Hematopoietic multipotent progenitor cell treated with erythropoietin and hydrocortisone succinate and interleukin-3 and kit ligand, for 4 days (in vitro differentiated cells): ENCODE results near the gene CTSO.
A peak's percentile ranks its signal among the peaks of the same experiment; 100 is the strongest.

Experiments used
- DNase-seq: peaks from one replicate; pipeline ENCODE4 v3.0.0-alpha.2; 2015

Gene CTSO

GRCh38 chr4:155953151-155954117 is at the start of gene CTSO:
Gene CTSO (minus strand): TSS chr4:155953866. CDS start chr4:155953847, 19 bp downstream.
- peak; percentile 91 for DNase-seq

GRCh38 chr4:156000491-156000890 is 46.8 kb upstream of the CTSO start:
- DNase-seq: no peak

DNA sequence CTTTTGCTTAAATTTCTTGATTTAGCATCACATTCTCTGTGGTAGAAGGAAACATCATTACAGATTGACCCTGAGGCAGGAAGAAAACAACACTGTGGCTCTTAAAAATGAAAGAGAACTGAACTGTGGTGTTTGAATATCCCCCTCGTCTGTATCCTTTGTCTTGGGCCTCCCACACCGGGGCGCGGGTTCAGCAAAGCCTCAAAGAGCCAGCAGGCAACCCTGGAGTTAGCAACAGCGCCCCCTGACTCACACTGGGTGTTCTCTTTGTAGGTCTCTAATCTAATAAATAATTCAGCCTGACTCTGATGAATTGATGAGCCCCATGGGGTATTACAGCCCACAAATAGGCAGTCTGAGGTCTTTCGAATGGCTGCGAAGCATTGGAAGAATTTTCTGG is 46.1 kb upstream of the CTSO start:
- DNase-seq: peak; percentile 19

DNA sequence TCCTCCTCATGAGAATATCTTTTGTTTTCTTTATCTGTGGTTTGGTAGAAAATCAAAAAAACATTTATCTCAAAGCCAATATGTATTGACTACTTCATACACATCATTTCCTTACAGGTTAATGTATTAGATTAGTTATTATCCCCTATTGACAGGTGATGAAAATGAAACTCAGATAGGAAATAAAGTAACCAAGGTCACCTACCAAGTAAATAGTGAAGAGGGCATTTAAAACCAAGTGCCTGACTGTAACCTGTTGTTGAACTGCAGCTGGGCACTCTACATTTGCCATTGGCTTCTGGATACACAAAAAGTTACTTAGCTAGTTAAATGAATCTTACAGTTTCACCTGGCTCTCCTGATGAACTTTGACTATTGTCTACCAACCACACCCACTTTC is 41.4 kb upstream of the CTSO start:
- no peak for DNase-seq

- no peak for DNase-seq
Observed at GRCh38 chr4:155984106-155984797, 30.6 kb upstream of the CTSO start.

DNA sequence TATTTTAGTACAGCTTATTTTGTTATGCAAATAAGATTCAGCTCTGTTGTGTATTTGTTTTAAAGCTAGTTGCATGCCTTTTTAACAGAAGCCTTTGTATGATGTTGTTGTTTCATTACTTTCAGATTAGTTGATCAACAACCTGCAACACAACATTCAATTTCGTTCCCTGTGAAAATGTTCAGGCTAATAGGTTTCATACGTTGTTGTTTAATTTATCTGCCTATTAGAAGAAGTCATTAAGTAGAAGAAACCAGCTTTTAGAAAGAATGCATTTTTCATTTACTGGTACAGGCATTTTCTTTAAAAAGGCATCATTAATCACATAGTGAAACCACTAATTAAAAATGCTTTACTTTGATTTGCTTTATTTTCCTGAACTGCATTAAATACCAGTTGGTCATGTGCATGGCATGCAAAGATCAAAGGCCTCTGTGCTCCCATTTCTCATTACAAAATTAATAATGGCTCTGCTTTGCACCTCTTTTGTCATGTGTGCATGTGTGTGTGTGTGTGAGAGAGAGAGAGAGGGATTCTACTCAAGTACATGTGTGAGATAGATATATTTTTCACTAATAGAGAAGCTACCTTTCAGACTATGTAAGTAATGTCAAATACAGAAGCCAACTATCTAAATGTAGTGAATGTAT is 29.2 kb upstream of the CTSO start:
- no peak for DNase-seq

DNA sequence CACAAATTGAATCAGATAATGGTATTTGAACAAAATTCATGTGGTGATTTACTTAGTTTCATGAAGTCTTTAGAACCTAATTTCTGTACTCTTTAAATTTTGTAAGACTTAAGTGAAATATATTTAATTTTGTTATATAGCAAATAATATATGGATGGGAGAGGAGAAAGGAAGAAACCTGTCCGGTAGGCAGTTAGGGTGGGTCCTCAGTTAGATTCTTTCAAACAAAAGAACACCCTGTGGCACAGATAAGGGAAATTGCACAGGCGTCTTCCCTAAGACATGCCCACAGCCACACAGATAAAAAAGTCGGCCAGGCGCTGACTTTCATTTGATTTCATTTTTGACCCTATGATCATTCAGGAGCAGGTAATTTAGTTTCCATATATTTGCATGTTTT is 25.1 kb upstream of the CTSO start:
- DNase-seq: no peak

DNA sequence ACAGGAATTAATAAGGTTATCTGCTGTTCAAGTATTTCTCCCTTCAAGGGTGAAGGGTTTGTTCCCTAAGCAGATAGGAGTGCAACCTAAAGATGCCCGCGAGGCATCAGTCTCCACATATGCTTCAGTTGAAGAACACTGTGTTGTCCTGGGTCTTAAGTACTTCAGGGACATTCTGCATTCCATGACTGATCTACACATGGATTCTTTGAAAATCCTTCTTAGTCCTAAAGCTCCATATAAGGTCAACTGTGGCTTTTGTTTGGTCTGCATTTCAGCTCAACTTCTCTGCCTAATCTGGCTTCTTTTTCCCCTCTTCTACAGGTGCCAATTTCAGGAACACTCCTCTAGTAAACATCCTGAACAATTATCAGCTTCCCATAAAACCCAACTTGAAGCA is 21.8 kb upstream of the CTSO start:
- DNase-seq: no peak

DNA sequence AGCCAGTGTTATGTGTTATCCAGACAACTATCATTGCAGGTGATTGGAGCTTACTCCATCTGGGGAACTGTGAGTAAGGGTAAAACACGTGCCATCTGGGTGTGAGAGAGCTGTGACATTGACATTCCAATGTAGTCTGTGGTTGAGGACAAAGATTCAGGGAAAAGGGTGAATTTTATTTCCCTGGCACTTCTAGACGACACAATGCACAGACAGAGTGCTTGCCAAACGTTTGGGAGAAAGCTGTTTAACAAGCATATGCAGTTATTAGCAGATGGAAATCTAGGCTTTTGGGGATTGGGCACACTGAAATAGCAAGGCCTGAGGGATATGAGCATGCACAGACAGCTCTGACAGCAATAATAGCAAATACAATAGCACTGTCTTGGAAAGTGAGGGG is 21.3 kb upstream of the CTSO start:
- no peak for DNase-seq

GRCh38 chr4:155974476-155974749 is 20.7 kb upstream of the CTSO start:
- no peak for DNase-seq

- no peak for DNase-seq
Observed at GRCh38 chr4:155973639-155974475, 20.2 kb upstream of the CTSO start.

DNA sequence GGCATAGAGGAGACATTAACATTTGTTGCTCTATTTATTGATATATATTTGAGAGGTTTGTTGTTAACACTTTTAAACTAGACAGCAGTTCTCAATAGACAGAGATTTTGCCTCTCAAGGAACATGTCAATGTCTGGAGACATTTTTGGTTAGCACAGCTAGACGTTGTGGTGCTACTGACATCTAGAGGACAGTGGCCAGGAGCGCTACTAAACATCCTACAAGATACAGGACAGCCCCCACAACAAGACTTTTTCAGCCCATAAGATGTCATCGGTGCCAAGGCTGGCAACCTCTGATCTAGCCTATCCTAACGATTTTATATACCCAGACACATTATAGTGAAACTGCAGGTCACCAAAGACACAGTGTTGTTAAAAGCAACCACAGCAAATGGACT is 18.4 kb upstream of the CTSO start:
- peak; percentile 51 for DNase-seq

GRCh38 chr4:155966731-155967395 is 13.2 kb upstream of the CTSO start:
- DNase-seq: no peak

GRCh38 chr4:155966171-155966570 is 12.5 kb upstream of the CTSO start:
- DNase-seq: peak; percentile 10

- DNase-seq: no peak
Observed at GRCh38 chr4:155964016-155964891, 10.6 kb upstream of the CTSO start.

DNA sequence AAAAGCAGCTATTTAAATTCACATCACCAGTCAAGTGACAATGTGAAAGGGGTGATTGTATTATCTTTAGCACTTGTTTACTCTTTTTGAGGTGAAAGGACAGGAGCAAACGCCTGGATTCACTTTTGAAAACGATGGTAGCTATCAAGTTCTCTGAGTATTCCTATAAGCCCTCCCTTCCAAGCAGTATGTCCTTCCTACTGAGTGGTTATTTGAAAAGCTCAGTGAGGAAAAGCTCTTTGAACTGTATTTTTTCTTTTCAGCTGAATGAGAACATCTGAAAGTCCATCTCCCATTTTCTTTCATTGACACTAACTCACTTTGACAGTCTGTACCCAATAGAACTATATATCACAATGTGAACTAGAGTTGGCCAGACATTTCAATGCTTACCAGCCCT is 9.1 kb upstream of the CTSO start:
- no peak for DNase-seq

GRCh38 chr4:155961575-155961974 is 7.9 kb upstream of the CTSO start:
- DNase-seq: no peak

DNA sequence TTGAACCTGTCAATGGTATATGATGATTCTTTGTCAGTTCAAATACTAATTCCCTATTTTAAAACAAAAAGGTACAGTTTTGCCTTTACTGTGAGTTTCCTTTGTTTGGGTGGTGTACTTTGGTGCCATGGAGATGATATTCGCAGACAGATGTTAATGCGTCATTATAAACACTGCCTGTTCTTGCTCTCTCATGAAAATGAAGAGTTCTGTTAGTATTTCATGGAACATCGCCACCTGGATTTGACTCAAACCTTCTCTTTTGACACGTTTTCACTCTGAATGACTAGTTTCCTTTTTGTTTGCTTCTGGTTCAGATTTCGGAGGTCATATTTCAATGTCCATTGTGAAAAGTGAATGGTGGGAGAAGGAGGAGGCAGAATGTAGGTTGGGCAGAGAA is 6.9 kb upstream of the CTSO start:
- DNase-seq: no peak

GRCh38 chr4:155959417-155959816 is 5.8 kb upstream of the CTSO start:
- DNase-seq: no peak

- peak; percentile 43 for DNase-seq
Observed at GRCh38 chr4:155956461-155956860, 2.8 kb upstream of the CTSO start.

DNA sequence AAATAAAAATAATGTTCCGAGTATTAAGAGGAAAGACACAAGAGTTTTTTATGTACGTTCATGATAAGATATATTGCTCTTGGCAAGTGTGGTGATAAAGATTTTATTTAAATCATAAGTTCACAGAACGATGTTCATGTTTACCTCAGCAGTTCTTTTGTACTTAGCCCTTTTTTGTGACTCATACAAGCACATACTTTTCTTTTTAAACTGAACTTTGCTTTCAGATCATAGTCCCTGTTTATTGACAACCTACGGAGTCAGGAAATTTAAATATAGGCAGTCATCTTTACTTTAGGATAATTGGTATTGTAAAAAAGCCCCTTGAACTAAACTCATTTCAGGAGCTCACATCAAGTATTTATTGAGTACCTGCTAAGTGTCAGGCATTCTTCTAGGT is 1.3 kb upstream of the CTSO start:
- DNase-seq: no peak
